Measurements from ENCODE around the gene E2F4. TPM values are rescaled to one million over a fixed set of nuclear protein-coding genes. Genes with fewer than 3 reads are reported as not detected.

Gene E2F4
- total and polyA plus RNA-seq, 10 donors: 40.8 to 134 (median 68.7) TPM

DNA sequence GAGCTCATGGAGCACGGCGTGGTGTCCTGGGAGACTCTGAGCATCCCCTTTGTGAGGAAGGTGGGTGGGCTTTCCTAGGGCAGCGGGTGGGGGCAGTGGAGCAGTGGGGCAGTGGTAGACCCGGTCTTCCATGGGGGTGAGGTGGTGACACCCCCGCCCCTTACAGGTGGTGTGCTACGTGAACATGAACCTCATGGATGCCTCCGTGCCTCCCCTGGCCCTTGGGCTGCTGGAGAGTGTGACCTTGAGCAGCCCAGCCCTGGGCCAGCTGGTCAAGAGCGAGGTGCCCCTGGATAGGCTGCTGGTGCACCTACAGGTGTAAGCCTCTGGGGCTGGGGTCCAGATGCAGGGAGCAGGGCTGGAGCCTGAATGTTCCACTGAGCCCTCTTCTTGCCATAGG is 8.5 kb downstream of the E2F4 start:
- no peaks in the 10 kb centered on the region for H3K27me3 ChIP-seq (replicated peaks in 1 of 7)
- TF ChIP-seq POLR2A (IDR thresholded peaks at IDR 0.05): no peak
- peak in 1 of 3 donors; percentile 9 for TF ChIP-seq POLR2AphosphoS5 (IDR thresholded peaks at IDR 0.05)
- H3K9me3 ChIP-seq: no peaks in the 10 kb centered on the region
- no peak overlapping the region for H3K4me3 ChIP-seq
- intact Hi-C loops (cut with DNase I; ENCODE audit: low total_unique reads): no loop called here
- DNase-seq: no peak
- peaks cover 0 to 54% (median 14%) of the 10 kb centered on the region in 6 donors for H3K4me1 ChIP-seq
- H3K27ac ChIP-seq: no peak overlapping the region
- peaks cover 0 to 100% (median 78%) of the 10 kb centered on the region in 6 donors for H3K36me3 ChIP-seq
- 93 to 96% (median 94%) methylated on average over 6 to 8 of the region's 8 CpGs; no CpG with 5 or more reads in 1 of the 5 donors for WGBS, 5 donors

DNA sequence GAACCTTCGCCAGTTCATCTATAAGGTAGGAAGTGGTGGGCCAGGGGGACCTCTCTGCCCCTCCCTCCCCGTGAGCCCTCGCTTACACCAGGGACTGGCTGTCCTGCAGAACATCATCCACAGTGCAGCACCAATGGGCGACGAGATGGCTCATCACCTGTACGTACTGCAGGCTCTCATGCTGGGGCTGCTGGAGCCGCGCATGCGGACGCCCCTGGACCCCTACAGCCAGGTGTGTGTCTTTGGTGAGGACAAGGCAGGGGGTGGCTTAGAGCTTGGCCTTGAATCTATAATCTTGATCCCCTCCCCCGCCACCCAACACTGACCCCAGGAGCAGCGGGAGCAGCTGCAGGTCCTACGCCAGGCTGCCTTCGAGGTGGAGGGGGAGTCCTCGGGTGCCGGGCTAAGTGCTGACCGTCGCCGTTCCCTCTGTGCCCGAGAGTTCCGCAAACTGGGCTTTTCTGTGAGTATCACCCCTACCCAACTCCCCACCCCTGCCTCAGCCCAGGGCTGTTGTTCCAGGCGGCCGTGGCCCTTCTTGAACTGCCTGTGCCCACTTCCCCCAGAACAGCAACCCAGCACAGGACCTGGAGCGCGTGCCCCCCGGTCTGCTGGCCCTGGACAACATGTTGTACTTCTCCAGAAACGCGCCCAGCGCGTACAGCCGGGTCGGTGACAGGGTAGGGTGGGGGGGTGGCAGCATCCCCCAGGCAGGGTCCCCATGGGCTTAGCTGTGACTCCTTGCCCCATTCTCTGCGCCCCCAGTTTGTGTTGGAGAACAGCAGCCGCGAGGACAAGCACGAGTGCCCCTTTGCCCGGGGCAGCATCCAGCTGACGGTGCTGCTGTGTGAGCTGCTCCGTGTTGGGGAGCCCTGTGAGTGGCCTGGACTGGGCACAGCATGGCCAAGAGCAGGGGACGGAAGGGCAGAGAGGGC is 9.7 kb downstream of the E2F4 start:
- DNase-seq: no peak

DNA sequence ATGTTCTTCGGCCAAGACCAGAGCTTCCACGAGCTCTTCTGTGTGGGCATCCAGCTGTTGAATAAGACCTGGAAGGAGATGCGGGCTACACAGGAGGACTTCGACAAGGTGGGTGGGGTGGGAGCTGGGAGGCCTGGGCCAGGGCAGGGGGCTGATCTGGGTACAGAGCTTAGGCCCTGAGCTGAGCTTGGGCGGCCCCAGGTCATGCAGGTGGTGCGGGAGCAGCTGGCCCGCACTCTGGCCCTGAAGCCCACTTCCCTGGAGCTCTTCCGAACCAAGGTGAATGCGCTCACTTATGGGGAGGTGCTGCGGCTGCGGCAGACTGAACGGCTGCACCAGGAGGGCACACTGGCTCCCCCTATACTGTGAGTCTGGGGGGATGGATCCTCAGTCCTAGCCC is 10.5 kb downstream of the E2F4 start:
- Histone ChIP-seq H3K4me1 (peaks cover 0 to 37% (median 8%) of the 10 kb centered on the region in 6 donors), H3K27me3 (replicated peaks in 1 of 7) (no peaks in the 10 kb centered on the region), H3K4me3 (no peak overlapping the region), H3K9me3 (no peaks in the 10 kb centered on the region), H3K36me3 (peaks cover 0 to 90% (median 59%) of the 10 kb centered on the region in 6 donors), H3K27ac (no peak overlapping the region)
- DNase-seq: no peak
- TF ChIP-seq, protein P1, sequence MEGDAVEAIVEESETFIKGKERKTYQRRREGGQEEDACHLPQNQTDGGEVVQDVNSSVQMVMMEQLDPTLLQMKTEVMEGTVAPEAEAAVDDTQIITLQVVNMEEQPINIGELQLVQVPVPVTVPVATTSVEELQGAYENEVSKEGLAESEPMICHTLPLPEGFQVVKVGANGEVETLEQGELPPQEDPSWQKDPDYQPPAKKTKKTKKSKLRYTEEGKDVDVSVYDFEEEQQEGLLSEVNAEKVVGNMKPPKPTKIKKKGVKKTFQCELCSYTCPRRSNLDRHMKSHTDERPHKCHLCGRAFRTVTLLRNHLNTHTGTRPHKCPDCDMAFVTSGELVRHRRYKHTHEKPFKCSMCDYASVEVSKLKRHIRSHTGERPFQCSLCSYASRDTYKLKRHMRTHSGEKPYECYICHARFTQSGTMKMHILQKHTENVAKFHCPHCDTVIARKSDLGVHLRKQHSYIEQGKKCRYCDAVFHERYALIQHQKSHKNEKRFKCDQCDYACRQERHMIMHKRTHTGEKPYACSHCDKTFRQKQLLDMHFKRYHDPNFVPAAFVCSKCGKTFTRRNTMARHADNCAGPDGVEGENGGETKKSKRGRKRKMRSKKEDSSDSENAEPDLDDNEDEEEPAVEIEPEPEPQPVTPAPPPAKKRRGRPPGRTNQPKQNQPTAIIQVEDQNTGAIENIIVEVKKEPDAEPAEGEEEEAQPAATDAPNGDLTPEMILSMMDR (IDR thresholded peaks at IDR 0.05 in 8 of 11, conservative IDR thresholded peaks at IDR 0.05 in 3 of 11): no peak
- no peak for TF ChIP-seq POLR2A (IDR thresholded peaks at IDR 0.05)
- TF ChIP-seq POLR2AphosphoS5 (IDR thresholded peaks at IDR 0.05): no peak
- intact Hi-C loops (cut with DNase I; ENCODE audit: low total_unique reads): no loop called here
- WGBS, 5 donors: 93 to 100% (median 97%) methylated on average over 1 to 12 of the region's 12 CpGs

More for the DNA sequence above, 9.7 kb downstream of the E2F4 start:
- H3K9me3 ChIP-seq: no peaks in the 10 kb centered on the region
- TF ChIP-seq POLR2AphosphoS5 (IDR thresholded peaks at IDR 0.05) (peak in 2 of 3 donors; percentile 11 to 16), POLR2A (IDR thresholded peaks at IDR 0.05) (no peak)
- intact Hi-C loops (cut with DNase I; ENCODE audit: low total_unique reads): no loop called here
- H3K27me3 ChIP-seq (replicated peaks in 1 of 7): no peaks in the 10 kb centered on the region
- H3K27ac ChIP-seq: no peak overlapping the region
- peaks cover 0 to 43% (median 11%) of the 10 kb centered on the region in 6 donors for H3K4me1 ChIP-seq
- WGBS, 5 donors: 94 to 97% (median 96%) methylated on average over 27 to 40 of the region's 40 CpGs
- H3K4me3 ChIP-seq: no peak overlapping the region
- peaks cover 0 to 91% (median 66%) of the 10 kb centered on the region in 6 donors for H3K36me3 ChIP-seq

DNA sequence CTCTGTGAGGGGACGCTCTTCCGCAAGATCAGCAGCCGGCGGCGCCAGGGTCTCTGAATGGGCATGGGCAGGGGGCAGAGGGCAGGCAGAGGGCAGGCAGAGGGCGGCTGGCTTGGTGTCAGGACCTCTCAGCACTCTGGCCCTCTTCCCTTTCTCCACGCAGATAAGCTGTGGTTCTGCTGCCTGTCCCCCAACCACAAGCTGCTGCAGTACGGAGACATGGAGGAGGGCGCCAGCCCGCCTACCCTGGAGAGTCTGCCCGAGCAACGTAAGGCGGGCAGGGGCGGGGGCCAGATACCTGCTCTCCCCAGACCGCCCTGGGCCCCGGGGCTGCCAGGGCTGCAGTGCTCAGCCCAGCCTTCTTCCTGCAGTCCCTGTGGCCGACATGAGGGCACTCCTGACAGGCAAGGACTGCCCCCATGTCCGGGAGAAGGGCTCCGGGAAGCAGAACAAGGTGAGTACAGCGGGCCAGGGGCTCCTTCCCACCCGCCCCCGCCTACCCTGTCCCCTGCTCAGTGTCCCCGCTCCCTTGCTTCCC is 11.1 kb downstream of the E2F4 start:
- 88 to 93% (median 92%) methylated on average over 12 to 23 of the region's 23 CpGs for WGBS, 5 donors
- Histone ChIP-seq H3K36me3 (peaks cover 0 to 90% (median 53%) of the 10 kb centered on the region in 6 donors), H3K27ac (no peak overlapping the region), H3K9me3 (no peaks in the 10 kb centered on the region), H3K27me3 (replicated peaks in 1 of 7) (no peaks in the 10 kb centered on the region), H3K4me1 (peaks cover 0 to 31% (median 5%) of the 10 kb centered on the region in 6 donors), H3K4me3 (no peak overlapping the region)
- intact Hi-C loops (cut with DNase I; ENCODE audit: low total_unique reads): no loop called here
- DNase-seq: no peak
- no peak for TF ChIP-seq POLR2A (IDR thresholded peaks at IDR 0.05)
- peak in 1 of 3 donors; percentile 39 for TF ChIP-seq POLR2AphosphoS5 (IDR thresholded peaks at IDR 0.05)

DNA sequence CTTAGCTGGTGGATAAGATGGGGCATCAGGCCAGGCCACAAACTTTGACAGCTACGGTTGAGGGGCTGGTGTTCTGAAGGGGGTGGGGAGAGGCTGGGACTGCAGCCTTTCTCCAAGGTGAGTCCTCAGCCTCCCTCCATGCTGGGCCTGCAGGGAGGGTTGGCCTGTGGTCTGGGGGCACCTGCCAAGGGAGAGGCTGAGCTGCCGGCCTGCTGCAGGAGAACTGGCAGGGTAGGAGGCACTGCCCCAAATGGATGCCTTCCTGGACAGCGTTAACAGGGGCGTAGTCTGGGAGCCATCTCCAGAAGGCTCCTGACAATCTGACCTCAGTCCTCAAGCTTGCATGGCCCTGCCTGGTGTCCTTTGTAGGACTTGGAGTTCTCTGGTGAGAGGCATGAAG is 12.1 kb downstream of the E2F4 start:
- 68 to 81% (median 76%) methylated on average over 1 to 4 of the region's 4 CpGs for WGBS, 5 donors
- no peaks in the 10 kb centered on the region for H3K27me3 ChIP-seq (replicated peaks in 1 of 7)
- H3K27ac ChIP-seq: no peak overlapping the region
- H3K4me3 ChIP-seq: no peak overlapping the region
- H3K9me3 ChIP-seq: no peaks in the 10 kb centered on the region
- intact Hi-C loops (cut with DNase I; ENCODE audit: low total_unique reads): no loop called here
- TF ChIP-seq POLR2AphosphoS5 (IDR thresholded peaks at IDR 0.05): peak in 2 of 3 donors; percentile 16 to 57
- TF ChIP-seq POLR2A (IDR thresholded peaks at IDR 0.05): no peak
- TF ChIP-seq, protein P1 (IDR thresholded peaks at IDR 0.05 in 8 of 11, conservative IDR thresholded peaks at IDR 0.05 in 3 of 11): no peak
- peaks cover 0 to 79% (median 43%) of the 10 kb centered on the region in 6 donors for H3K36me3 ChIP-seq
- DNase-seq: no peak
- peaks cover 0 to 20% (median 0%) of the 10 kb centered on the region in 6 donors for H3K4me1 ChIP-seq

Data from spleen (tissue), 11 donors.